NT2/D1 (cell line): ENCODE results near the gene FGD4.

Experiments
- YY1 ChIP-seq: IDR thresholded peaks from 2 replicates; pipeline ENCODE4 v1.6.1; 2011; ENCODE audit not compliant: insufficient read length, insufficient read depth
- ZNF274 ChIP-seq: IDR thresholded peaks from 2 replicates; pipeline ENCODE4 v1.6.1; 2011; ENCODE audit warnings: mild to moderate bottlenecking, low read depth, low read length

- no peak for TF ChIP-seq YY1
- TF ChIP-seq ZNF274: no peak
Measured at GRCh38 chr12:32483499-32483898, 84.1 kb downstream of the FGD4 start.
